NCI-H187 (cell line): Measurements from ENCODE around the gene CMC1.

Source experiments
- DNase-seq, 2 experiments: peaks; one replicate each; lab custom pipeline; 2025; lab: John Stamatoyannopoulos, UW

Gene CMC1

GRCh38 chr3:28300345-28300962 lies 59.0 kb downstream of the CMC1 start:
- DNase-seq = no peak

- no peak for DNase-seq
These were observed 60.3 kb downstream of the CMC1 start for GRCh38 chr3:28301688-28302087.

DNA sequence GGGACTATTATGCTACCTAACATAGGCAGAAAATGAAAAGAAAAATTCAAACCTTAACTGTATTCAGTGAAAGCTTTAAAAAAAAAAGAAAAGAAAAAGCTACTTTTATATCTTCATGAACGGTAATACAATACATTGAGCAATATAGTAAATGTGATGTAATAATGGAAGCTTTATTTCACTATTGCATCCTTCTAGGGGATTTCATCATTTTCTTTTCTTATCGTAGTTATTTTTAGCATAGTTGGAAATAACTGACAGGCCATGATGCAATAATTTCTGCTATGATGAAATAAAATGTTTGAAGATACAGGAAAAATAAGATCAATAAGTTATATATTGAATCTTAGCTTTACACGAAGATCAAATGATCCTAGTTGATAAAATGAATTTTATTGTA lies 66.8 kb downstream of the CMC1 start:
- DNase-seq = no peak

DNA sequence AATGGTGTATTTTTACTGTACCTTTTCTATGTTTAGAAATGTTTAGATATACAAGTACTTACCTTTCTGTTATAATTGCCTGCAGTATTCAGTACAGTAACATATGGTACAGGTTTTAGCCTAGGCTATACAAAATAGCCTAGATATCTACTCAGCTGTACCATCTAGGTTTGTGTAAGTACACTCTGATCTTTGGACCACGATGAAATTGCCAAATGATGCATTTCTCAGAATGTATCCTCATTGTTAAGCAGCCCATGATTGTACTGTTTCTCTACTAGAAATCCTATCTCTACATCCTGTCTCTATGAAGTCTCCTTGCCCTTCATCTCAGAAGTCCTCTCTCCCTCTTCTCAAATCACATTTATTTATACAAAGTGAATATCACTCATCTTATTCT lies 74.3 kb downstream of the CMC1 start:
- DNase-seq = no peak

- DNase-seq = no peak
These were observed 74.8 kb downstream of the CMC1 start for GRCh38 chr3:28316226-28316625.

DNA sequence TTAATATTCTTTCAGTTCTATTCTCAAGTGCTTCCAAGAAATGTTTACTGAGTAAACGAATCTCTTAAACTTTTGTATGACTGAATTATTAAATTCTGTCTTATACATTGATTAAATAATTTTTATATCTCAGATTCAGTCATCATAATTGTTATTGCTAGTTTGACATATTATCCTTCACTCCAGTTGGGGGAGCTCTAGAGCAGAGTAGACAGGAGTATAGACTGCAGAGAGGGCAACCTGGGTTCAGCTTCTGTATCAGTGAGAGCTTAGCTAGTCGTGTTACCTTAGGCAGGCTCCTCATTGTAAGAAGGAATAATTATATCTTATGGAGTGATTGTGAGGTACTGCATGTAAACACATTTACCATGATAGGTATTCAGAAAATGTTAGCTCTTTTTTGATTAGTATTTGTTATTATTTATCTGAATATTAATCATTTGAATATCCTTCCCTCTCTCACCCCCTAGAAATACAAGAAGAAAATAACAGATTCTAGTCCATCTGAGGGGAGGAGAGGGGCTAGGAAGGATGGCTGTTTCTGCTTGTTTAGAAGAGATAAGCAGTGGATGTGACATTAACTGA lies 76.1 kb downstream of the CMC1 start:
- DNase-seq = no peak

- DNase-seq = no peak
These were observed 79.6 kb downstream of the CMC1 start for GRCh38 chr3:28320981-28321380.

DNA sequence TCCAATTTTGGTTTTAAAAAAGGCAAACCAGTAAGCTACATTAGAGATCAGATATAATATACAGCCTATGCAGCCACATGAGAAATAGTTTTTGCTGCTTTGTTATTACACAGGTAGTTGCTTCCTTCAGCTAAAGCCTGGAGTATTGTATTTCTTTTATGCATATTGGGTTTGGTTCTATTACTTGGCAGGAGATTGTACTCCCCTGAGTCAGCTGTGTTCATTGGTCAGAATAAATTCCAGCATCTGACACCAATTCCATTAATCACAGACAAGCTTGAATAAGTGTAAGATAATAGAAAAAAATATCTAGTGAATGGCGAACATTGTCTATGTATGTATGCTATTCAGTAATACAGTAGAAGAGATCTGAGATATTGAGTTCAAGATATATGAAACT lies 81.0 kb downstream of the CMC1 start:
- no peak for DNase-seq

- no peak for DNase-seq
These were observed 85.1 kb downstream of the CMC1 start for GRCh38 chr3:28326458-28326926.

- DNase-seq = no peak
These were observed 87.1 kb downstream of the CMC1 start for GRCh38 chr3:28328188-28329151.

GRCh38 chr3:28334552-28334951 lies 93.1 kb downstream of the CMC1 start:
- DNase-seq = no peak

GRCh38 chr3:28335246-28335645 lies 93.8 kb downstream of the CMC1 start:
- DNase-seq = no peak

DNA sequence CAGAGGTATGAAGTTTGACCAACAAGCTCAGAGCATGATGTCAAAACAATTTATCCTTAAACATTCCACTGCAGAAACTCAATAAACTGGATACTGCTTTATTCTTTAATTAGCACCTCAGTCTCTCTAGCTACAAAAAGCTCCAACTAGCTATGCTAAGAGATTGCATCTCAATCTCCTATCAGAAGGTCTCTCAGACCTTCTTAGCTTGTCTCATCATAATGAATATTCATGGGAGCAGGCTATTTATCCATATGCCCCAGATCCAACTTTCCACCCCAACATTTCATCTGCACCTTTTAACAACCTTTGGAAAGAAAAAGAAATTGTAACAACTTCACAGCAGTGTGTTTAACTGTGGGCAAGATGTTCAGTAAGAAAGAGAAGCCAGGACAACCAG lies 95.8 kb downstream of the CMC1 start:
- no peak for DNase-seq

- DNase-seq = no peak
These were observed 101.7 kb downstream of the CMC1 start for GRCh38 chr3:28343144-28343543.

GRCh38 chr3:28345690-28346089 lies 104.3 kb downstream of the CMC1 start:
- no peak for DNase-seq

DNA sequence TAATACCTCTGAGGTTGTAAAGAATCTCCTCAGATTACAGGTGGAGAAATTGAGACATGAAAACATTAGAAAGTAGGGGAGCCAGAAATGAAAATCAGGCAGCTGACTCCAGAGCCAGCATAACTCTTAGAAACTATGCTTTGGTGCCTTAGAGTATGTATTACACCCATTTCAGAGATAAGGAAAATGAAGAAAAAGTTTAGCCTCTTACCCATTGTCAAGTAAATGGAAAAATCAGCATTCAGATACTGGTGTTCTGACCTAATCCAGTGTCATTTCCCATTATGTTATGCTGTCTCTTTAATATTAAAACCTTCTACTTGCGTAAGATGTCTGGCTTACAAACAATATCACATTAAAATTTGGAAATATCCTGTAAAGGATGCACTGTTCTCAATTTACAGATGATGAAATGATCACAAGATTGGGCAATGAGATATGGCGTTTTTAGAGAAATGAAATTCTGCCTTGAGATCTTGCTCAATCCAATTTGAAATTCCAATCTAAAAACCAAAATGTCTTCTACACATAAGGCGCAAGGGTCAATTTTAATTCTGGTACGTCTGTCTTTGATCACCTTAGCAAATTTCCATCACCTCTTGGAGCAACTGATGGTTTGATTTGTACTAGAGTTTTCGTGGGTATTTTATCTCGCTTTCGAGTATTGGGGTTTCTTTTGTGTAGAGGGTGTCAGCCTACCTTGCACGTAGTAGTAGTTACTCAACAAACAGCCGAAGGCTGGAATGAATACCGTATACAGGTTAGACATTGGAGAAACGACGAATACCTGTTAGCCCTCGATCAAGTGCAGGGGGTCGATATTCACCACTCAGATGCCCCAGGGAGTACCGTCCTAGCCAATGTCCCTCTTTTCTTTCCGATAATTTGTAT lies 106.2 kb downstream of the CMC1 start:
- no peak for DNase-seq

DNA sequence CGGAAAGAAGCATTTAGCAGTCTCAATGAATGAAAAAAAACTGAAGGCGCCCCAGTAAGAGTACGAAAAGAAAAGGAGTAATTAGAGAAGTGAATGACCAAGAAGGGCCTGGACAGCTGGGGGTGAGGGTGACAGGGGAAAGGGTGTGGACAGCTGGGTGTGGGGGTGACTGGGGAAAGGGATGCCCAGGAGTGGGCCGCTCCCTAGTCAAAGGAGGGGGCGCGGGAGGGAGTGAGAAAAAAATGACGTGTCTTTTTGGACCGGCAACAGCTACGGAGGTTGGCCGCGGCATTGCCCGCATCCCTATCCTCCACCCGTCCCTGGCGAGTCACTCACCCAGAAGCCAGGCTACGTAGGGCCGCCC lies 106.8 kb downstream of the CMC1 start:
- no peak for DNase-seq

GRCh38 chr3:28348629-28349468 lies 107.4 kb downstream of the CMC1 start, which contains the start of the genes AZI2 and ZCWPW2:
TSS of gene AZI2 (minus strand) at chr3:28348824. CDS start at chr3:28340617, 8,207 bp downstream.
TSS of gene ZCWPW2 (plus strand) at chr3:28348721. CDS start at chr3:28413069, 64,348 bp downstream.
- DNase-seq = peak; percentile 81 to 83

DNA sequence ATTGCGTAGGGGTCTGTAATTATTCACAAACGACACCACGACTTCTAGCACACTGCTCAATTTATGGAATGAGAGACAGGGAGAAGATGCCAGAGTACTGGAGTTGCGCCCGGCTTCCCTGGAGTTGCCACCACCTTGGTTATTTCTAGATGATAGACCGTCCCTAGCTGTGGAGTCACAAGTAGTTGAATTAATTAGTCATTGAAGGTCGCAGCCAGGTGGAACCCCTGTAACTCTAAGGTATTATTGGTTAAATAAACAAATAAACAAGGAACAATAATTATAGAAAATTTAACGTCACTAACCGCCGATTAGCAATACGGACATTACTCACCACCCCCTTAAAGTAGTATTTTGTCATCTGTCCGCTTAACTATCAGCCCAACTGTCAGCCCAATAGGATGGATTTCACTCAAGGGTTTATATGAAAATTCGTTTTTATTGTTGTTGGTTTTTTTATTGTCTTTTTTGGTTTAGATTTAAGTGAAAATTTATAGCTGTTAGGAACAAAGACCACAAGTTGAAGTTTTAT lies 108.1 kb downstream of the CMC1 start:
- no peak for DNase-seq
